Activated CD4-positive, alpha-beta memory T cell treated with anti-CD3 and anti-CD28 coated beads, Interleukin-2, amount 10 ng/mL, durations not matched to agents 7 days and 5 days (primary cell): ENCODE data around the gene GBE1. TPM values are rescaled to one million over a fixed set of nuclear protein-coding genes. Genes with fewer than 3 reads are reported as not detected.

ENCODE experiments used
- CTCF ChIA-PET: fragments of 350-600 bp; sonication (Branson Sonifier 250); formaldehyde crosslinking; loops from one replicate; lab custom pipeline; 2021; ENCODE audit warnings: antibody characterized with exemption, inconsistent platforms; lab: Charles Lee
- POLR2A ChIA-PET: fragments of 350-600 bp; sonication (Branson Sonifier 250); formaldehyde crosslinking; loops from one replicate; lab custom pipeline; 2021; ENCODE audit warnings: antibody characterized with exemption; lab: Charles Lee
- DNase-seq: peaks from one replicate; pipeline ENCODE4 v3.0.0-alpha.2; 2020
- H3K27ac Mint-ChIP-seq: one replicate; pipeline ENCODE4 v1.8.0; 2021; ENCODE audit warnings: mild to moderate bottlenecking, mixed read lengths
- H3K27me3 Mint-ChIP-seq: one replicate; pipeline ENCODE4 v1.8.0; 2021; ENCODE audit warnings: mixed read lengths
- H3K36me3 Mint-ChIP-seq: one replicate; pipeline ENCODE4 v1.8.0; 2021; ENCODE audit warnings: low read depth, mixed read lengths
- H3K4me1 Mint-ChIP-seq: one replicate; pipeline ENCODE4 v1.8.0; 2021; ENCODE audit warnings: mixed read lengths
- H3K4me3 Mint-ChIP-seq: one replicate; pipeline ENCODE4 v1.8.0; 2021; ENCODE audit warnings: mild to moderate bottlenecking, mixed read lengths
- H3K9me3 Mint-ChIP-seq: one replicate; pipeline ENCODE4 v1.8.0; 2021; ENCODE audit warnings: mixed read lengths
- total RNA-seq, 2 experiments: library from RNA; stranded (reverse); gene quantifications; one replicate each; pipeline ENCODE4 v1.2.3, GENCODE V29; 2021

GBE1 gene
- total RNA-seq, 2 experiments from 2014 or later: 36.5 to 37.7 TPM

GRCh38 chr3:81565041-81565440 lies 196.4 kb downstream of the GBE1 start:
- ChIA-PET CTCF (no interaction called here), POLR2A (no interaction called here)
- H3K36me3 Mint-ChIP-seq: no peaks in the 10 kb centered on the region
- H3K4me1 Mint-ChIP-seq: no peaks in the 10 kb centered on the region
- H3K27me3 Mint-ChIP-seq: no peaks in the 10 kb centered on the region
- H3K27ac Mint-ChIP-seq: no peak overlapping the region
- DNase-seq: no peak
- H3K4me3 Mint-ChIP-seq: no peak overlapping the region
- no peaks in the 10 kb centered on the region for H3K9me3 Mint-ChIP-seq

GRCh38 chr3:81558106-81558505 lies 203.3 kb downstream of the GBE1 start:
- H3K27ac Mint-ChIP-seq: no peak overlapping the region
- no peak overlapping the region for H3K4me3 Mint-ChIP-seq
- H3K27me3 Mint-ChIP-seq: no peaks in the 10 kb centered on the region
- peaks cover 5% of the 10 kb centered on the region for H3K36me3 Mint-ChIP-seq
- CTCF ChIA-PET: no interaction called here
- DNase-seq: no peak
- POLR2A ChIA-PET: no interaction called here
- H3K9me3 Mint-ChIP-seq: no peaks in the 10 kb centered on the region
- H3K4me1 Mint-ChIP-seq: no peaks in the 10 kb centered on the region

- POLR2A ChIA-PET: no interaction called here
- H3K36me3 Mint-ChIP-seq: peaks cover 5% of the 10 kb centered on the region
These were observed 206.6 kb downstream of the GBE1 start for GRCh38 chr3:81554801-81555200.

GRCh38 chr3:81554388-81554787 lies 207.1 kb downstream of the GBE1 start:
- Mint-ChIP-seq H3K4me3 (no peak overlapping the region), H3K27ac (no peak overlapping the region), H3K4me1 (no peaks in the 10 kb centered on the region), H3K27me3 (no peaks in the 10 kb centered on the region), H3K36me3 (peaks cover 5% of the 10 kb centered on the region), H3K9me3 (peaks cover 11% of the 10 kb centered on the region)
- ChIA-PET CTCF (no interaction called here), POLR2A (no interaction called here)
- DNase-seq: no peak

More at GRCh38 chr3:81554801-81555200, 206.6 kb downstream of the GBE1 start:
- no peaks in the 10 kb centered on the region for H3K4me1 Mint-ChIP-seq
- CTCF ChIA-PET: no interaction called here
- H3K27me3 Mint-ChIP-seq: no peaks in the 10 kb centered on the region
- DNase-seq: no peak
- peaks cover 10% of the 10 kb centered on the region for H3K9me3 Mint-ChIP-seq
- H3K27ac Mint-ChIP-seq: no peak overlapping the region
- H3K4me3 Mint-ChIP-seq: no peak overlapping the region

GRCh38 chr3:81550415-81550814 lies 211.0 kb downstream of the GBE1 start:
- CTCF ChIA-PET: no interaction called here
- Mint-ChIP-seq H3K36me3 (peaks cover 4% of the 10 kb centered on the region), H3K4me3 (no peak overlapping the region), H3K27ac (no peak overlapping the region), H3K27me3 (no peaks in the 10 kb centered on the region), H3K9me3 (peaks cover 15% of the 10 kb centered on the region), H3K4me1 (no peaks in the 10 kb centered on the region)
- POLR2A ChIA-PET: no interaction called here
- DNase-seq: no peak

GRCh38 chr3:81549831-81550230 lies 211.6 kb downstream of the GBE1 start:
- no peaks in the 10 kb centered on the region for H3K4me1 Mint-ChIP-seq

GRCh38 chr3:81549388-81549787 lies 212.1 kb downstream of the GBE1 start:
- ChIA-PET POLR2A (no interaction called here), CTCF (no interaction called here)
- Mint-ChIP-seq H3K27me3 (no peaks in the 10 kb centered on the region), H3K4me3 (no peak overlapping the region), H3K36me3 (peaks cover 4% of the 10 kb centered on the region), H3K27ac (no peak overlapping the region), H3K4me1 (no peaks in the 10 kb centered on the region), H3K9me3 (peaks cover 15% of the 10 kb centered on the region)
- no peak for DNase-seq

More at GRCh38 chr3:81549831-81550230, 211.6 kb downstream of the GBE1 start:
- Mint-ChIP-seq H3K27ac (no peak overlapping the region), H3K27me3 (no peaks in the 10 kb centered on the region), H3K4me3 (no peak overlapping the region), H3K9me3 (peaks cover 15% of the 10 kb centered on the region), H3K36me3 (peaks cover 4% of the 10 kb centered on the region)
- POLR2A ChIA-PET: no interaction called here
- CTCF ChIA-PET: no interaction called here
- DNase-seq: no peak

- no peaks in the 10 kb centered on the region for H3K4me1 Mint-ChIP-seq
- H3K9me3 Mint-ChIP-seq: peaks cover 9% of the 10 kb centered on the region
- H3K4me3 Mint-ChIP-seq: no peak overlapping the region
- H3K36me3 Mint-ChIP-seq: peaks cover 4% of the 10 kb centered on the region
- ChIA-PET POLR2A (no interaction called here), CTCF (no interaction called here)
- no peak overlapping the region for H3K27ac Mint-ChIP-seq
- DNase-seq: no peak
- no peaks in the 10 kb centered on the region for H3K27me3 Mint-ChIP-seq
These were observed 215.9 kb downstream of the GBE1 start for GRCh38 chr3:81545572-81545971.

- no peak overlapping the region for H3K27ac Mint-ChIP-seq
- POLR2A ChIA-PET: no interaction called here
- CTCF ChIA-PET: no interaction called here
- H3K4me1 Mint-ChIP-seq: no peaks in the 10 kb centered on the region
- H3K27me3 Mint-ChIP-seq: no peaks in the 10 kb centered on the region
- no peak overlapping the region for H3K4me3 Mint-ChIP-seq
- DNase-seq: no peak
- peaks cover 4% of the 10 kb centered on the region for H3K9me3 Mint-ChIP-seq
- H3K36me3 Mint-ChIP-seq: peaks cover 4% of the 10 kb centered on the region
These were observed 217.1 kb downstream of the GBE1 start for GRCh38 chr3:81544385-81544784.

GRCh38 chr3:81540787-81541186 lies 220.7 kb downstream of the GBE1 start:
- Mint-ChIP-seq H3K4me1 (no peaks in the 10 kb centered on the region), H3K9me3 (no peaks in the 10 kb centered on the region), H3K27ac (no peak overlapping the region), H3K4me3 (no peak overlapping the region), H3K36me3 (no peaks in the 10 kb centered on the region), H3K27me3 (no peaks in the 10 kb centered on the region)
- CTCF ChIA-PET: no interaction called here
- POLR2A ChIA-PET: no interaction called here
- no peak for DNase-seq

- ChIA-PET CTCF (no interaction called here), POLR2A (no interaction called here)
- no peaks in the 10 kb centered on the region for H3K4me1 Mint-ChIP-seq
- no peaks in the 10 kb centered on the region for H3K27me3 Mint-ChIP-seq
- H3K27ac Mint-ChIP-seq: no peak overlapping the region
- H3K36me3 Mint-ChIP-seq: peaks cover 31% of the 10 kb centered on the region
- no peaks in the 10 kb centered on the region for H3K9me3 Mint-ChIP-seq
- no peak for DNase-seq
- no peak overlapping the region for H3K4me3 Mint-ChIP-seq
These were observed 229.6 kb downstream of the GBE1 start for GRCh38 chr3:81531846-81532245.

- no peak overlapping the region for H3K27ac Mint-ChIP-seq
- no peaks in the 10 kb centered on the region for H3K4me1 Mint-ChIP-seq
- no peaks in the 10 kb centered on the region for H3K9me3 Mint-ChIP-seq
- H3K27me3 Mint-ChIP-seq: no peaks in the 10 kb centered on the region
- POLR2A ChIA-PET: no interaction called here
- peaks cover 31% of the 10 kb centered on the region for H3K36me3 Mint-ChIP-seq
- CTCF ChIA-PET: no interaction called here
- DNase-seq: no peak
- H3K4me3 Mint-ChIP-seq: no peak overlapping the region
These were observed 230.2 kb downstream of the GBE1 start for GRCh38 chr3:81531263-81531662.

GRCh38 chr3:81530180-81530939 lies 231.1 kb downstream of the GBE1 start:
- no peaks in the 10 kb centered on the region for H3K27me3 Mint-ChIP-seq
- H3K36me3 Mint-ChIP-seq: peaks cover 34% of the 10 kb centered on the region
- H3K27ac Mint-ChIP-seq: no peak overlapping the region
- H3K4me3 Mint-ChIP-seq: no peak overlapping the region
- H3K4me1 Mint-ChIP-seq: no peaks in the 10 kb centered on the region
- ChIA-PET CTCF (no interaction called here), POLR2A (no interaction called here)
- DNase-seq: no peak
- no peaks in the 10 kb centered on the region for H3K9me3 Mint-ChIP-seq

- DNase-seq: no peak
- Mint-ChIP-seq H3K4me1 (no peaks in the 10 kb centered on the region), H3K9me3 (no peaks in the 10 kb centered on the region), H3K36me3 (peaks cover 3% of the 10 kb centered on the region), H3K27me3 (no peaks in the 10 kb centered on the region), H3K4me3 (no peak overlapping the region), H3K27ac (no peak overlapping the region)
- POLR2A ChIA-PET: no interaction called here
- CTCF ChIA-PET: no interaction called here
These were observed 239.6 kb downstream of the GBE1 start for GRCh38 chr3:81521855-81522254.
